PC-3 (cell line): ENCODE measurements around the gene RPL27.
"Not testable (repeated sequence)": the region's sequence is repeated elsewhere in the genome, so short reads cannot be mapped to it uniquely, and the experiment has no call there.

Source experiments
- EZH2 ChIP-seq: fragments of 300-600 bp; sonication (generic); IDR thresholded peaks from one replicate; pipeline ENCODE4 v1.6.1; 2017; ENCODE audit warnings: antibody characterized with exemption, mild to moderate bottlenecking, low read length; ENCODE audit not compliant: unreplicated experiment
- EZH2phosphoT487 ChIP-seq: fragments of 300-600 bp; sonication (generic); IDR thresholded peaks from 2 replicates; pipeline ENCODE4 v1.6.1; 2018; ENCODE audit warnings: mild to moderate bottlenecking, antibody characterized with exemption, low read length, borderline replicate concordance
- TF ChIP-seq, protein P1 (sequence below): fragments of 300-600 bp; sonication (generic); conservative IDR thresholded peaks from 2 replicates; pipeline ENCODE4 v1.5.1; 2017; ENCODE audit warnings: antibody characterized with exemption, low read depth, mild to moderate bottlenecking, low read length

- TF ChIP-seq EZH2, EZH2phosphoT487: not testable (repeated sequence)
- TF ChIP-seq, protein P1, sequence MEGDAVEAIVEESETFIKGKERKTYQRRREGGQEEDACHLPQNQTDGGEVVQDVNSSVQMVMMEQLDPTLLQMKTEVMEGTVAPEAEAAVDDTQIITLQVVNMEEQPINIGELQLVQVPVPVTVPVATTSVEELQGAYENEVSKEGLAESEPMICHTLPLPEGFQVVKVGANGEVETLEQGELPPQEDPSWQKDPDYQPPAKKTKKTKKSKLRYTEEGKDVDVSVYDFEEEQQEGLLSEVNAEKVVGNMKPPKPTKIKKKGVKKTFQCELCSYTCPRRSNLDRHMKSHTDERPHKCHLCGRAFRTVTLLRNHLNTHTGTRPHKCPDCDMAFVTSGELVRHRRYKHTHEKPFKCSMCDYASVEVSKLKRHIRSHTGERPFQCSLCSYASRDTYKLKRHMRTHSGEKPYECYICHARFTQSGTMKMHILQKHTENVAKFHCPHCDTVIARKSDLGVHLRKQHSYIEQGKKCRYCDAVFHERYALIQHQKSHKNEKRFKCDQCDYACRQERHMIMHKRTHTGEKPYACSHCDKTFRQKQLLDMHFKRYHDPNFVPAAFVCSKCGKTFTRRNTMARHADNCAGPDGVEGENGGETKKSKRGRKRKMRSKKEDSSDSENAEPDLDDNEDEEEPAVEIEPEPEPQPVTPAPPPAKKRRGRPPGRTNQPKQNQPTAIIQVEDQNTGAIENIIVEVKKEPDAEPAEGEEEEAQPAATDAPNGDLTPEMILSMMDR: not testable (repeated sequence)
Measured at GRCh38 chr17:43000894-43001293, 2.7 kb downstream of the RPL27 start.
